Ishikawa (cell line): ENCODE measurements around the gene MPZL3.

Experiments used
- CEBPB ChIP-seq: IDR thresholded peaks from 2 replicates; pipeline ENCODE4 v1.6.1; 2012
- CREB1 ChIP-seq: IDR thresholded peaks from 2 replicates; pipeline ENCODE4 v1.6.1; 2012; ENCODE audit warnings: low read depth
- EGR1 ChIP-seq: IDR thresholded peaks from 2 replicates; pipeline ENCODE4 v1.6.1; 2012
- EP300 ChIP-seq: IDR thresholded peaks from 2 replicates; pipeline ENCODE4 v1.6.1; 2012; ENCODE audit warnings: borderline replicate concordance
- FOXM1 ChIP-seq: IDR thresholded peaks from 2 replicates; pipeline ENCODE4 v1.6.1; 2012; ENCODE audit warnings: low read depth, borderline replicate concordance
- NFIC ChIP-seq: IDR thresholded peaks from 2 replicates; pipeline ENCODE4 v1.6.1; 2012
- RAD21 ChIP-seq: IDR thresholded peaks from 2 replicates; pipeline ENCODE4 v1.6.1; 2012; ENCODE audit warnings: low read depth
- REST ChIP-seq: IDR thresholded peaks from 2 replicates; pipeline ENCODE4 v1.6.1; 2012; ENCODE audit warnings: low read depth, mild to moderate bottlenecking
- TAF1 ChIP-seq: IDR thresholded peaks from 2 replicates; pipeline ENCODE4 v1.6.1; 2012; ENCODE audit warnings: low read depth, mild to moderate bottlenecking
- TCF12 ChIP-seq: IDR thresholded peaks from 2 replicates; pipeline ENCODE4 v1.6.1; 2012; ENCODE audit warnings: low read depth
- TEAD4 ChIP-seq: IDR thresholded peaks from 2 replicates; pipeline ENCODE4 v1.6.1; 2012
- YY1 ChIP-seq: IDR thresholded peaks from 2 replicates; pipeline ENCODE4 v1.6.1; 2012; ENCODE audit warnings: low read depth
- ZBTB7A ChIP-seq: IDR thresholded peaks from 2 replicates; pipeline ENCODE4 v1.6.1; 2012; ENCODE audit warnings: low read depth
- TF ChIP-seq, protein P1 (sequence below): IDR thresholded peaks from 2 replicates; pipeline ENCODE4 v1.6.1; 2012
- TF ChIP-seq, protein P2 (sequence below): IDR thresholded peaks from 2 replicates; pipeline ENCODE4 v1.6.1; 2012

Gene MPZL3

GRCh38 chr11:118243993-118244762, 8.0 kb downstream of the MPZL3 start:
- TF ChIP-seq CREB1: no peak
- no peak for TF ChIP-seq NFIC
- no peak for TF ChIP-seq TEAD4
- TF ChIP-seq FOXM1: no peak
- TF ChIP-seq, protein P1, sequence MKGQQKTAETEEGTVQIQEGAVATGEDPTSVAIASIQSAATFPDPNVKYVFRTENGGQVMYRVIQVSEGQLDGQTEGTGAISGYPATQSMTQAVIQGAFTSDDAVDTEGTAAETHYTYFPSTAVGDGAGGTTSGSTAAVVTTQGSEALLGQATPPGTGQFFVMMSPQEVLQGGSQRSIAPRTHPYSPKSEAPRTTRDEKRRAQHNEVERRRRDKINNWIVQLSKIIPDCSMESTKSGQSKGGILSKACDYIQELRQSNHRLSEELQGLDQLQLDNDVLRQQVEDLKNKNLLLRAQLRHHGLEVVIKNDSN: no peak
- TF ChIP-seq, protein P2, sequence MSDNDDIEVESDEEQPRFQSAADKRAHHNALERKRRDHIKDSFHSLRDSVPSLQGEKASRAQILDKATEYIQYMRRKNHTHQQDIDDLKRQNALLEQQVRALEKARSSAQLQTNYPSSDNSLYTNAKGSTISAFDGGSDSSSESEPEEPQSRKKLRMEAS: no peak
- TF ChIP-seq ZBTB7A: no peak
- no peak for TF ChIP-seq YY1
- no peak for TF ChIP-seq CEBPB

GRCh38 chr11:118243161-118243560, 9.0 kb downstream of the MPZL3 start:
- TF ChIP-seq YY1 (no peak), ZBTB7A (no peak), TEAD4 (no peak), CREB1 (no peak), REST (no peak), CEBPB (no peak), RAD21 (no peak), NFIC (no peak), TCF12 (no peak), EGR1 (no peak), FOXM1 (no peak), TAF1 (no peak), EP300 (no peak)
- TF ChIP-seq, protein P2: no peak
- TF ChIP-seq, protein P1: no peak

- TF ChIP-seq NFIC (no peak), CEBPB (no peak), YY1 (peak; percentile 66; the same call in 1 of the 2 replicates), TCF12 (no peak), REST (no peak), EP300 (no peak), TAF1 (no peak), CREB1 (no peak), RAD21 (no peak), EGR1 (no peak), TEAD4 (no peak), FOXM1 (0 out of 2 replicates have a peak, but pooled peaks have one; percentile 41), ZBTB7A (no peak)
- TF ChIP-seq, protein P2: peak; percentile 33; the same call in 1 of the 2 replicates
- TF ChIP-seq, protein P1: no peak
Observed at GRCh38 chr11:118241764-118242098, 10.4 kb downstream of the MPZL3 start.

- no peak for TF ChIP-seq REST
- peak; percentile 72 for TF ChIP-seq NFIC
- TF ChIP-seq TCF12: no peak
- peak; percentile 79; the same call in 1 of the 2 replicates for TF ChIP-seq EP300
- TF ChIP-seq RAD21: no peak
- no peak for TF ChIP-seq CREB1
- TF ChIP-seq ZBTB7A: no peak
- no peak for TF ChIP-seq YY1
- TF ChIP-seq EGR1: 0 out of 2 replicates have a peak, but pooled peaks have one; percentile 7
- peak; percentile 83 for TF ChIP-seq TEAD4
- no peak for TF ChIP-seq TAF1
- TF ChIP-seq, protein P2: no peak
Observed at GRCh38 chr11:118240999-118241763, 11.0 kb downstream of the MPZL3 start.
